Measurements from ENCODE around the gene GBP3.
"Not testable (repeated sequence)": the region's sequence is repeated elsewhere in the genome, so short reads cannot be mapped to it uniquely, and the experiment has no call there.

The GBP3 gene

GRCh38 chr1:89022167-89022959, at the start of gene GBP3:
Gene GBP3, minus strand, starts transcription at chr1:89022866. Its CDS starts 2,145 bp downstream, at chr1:89020721.
- DNase-seq = no peak

GRCh38 chr1:89070509-89070908, 47.8 kb upstream of the GBP3 start:
- no peak for DNase-seq

DNA sequence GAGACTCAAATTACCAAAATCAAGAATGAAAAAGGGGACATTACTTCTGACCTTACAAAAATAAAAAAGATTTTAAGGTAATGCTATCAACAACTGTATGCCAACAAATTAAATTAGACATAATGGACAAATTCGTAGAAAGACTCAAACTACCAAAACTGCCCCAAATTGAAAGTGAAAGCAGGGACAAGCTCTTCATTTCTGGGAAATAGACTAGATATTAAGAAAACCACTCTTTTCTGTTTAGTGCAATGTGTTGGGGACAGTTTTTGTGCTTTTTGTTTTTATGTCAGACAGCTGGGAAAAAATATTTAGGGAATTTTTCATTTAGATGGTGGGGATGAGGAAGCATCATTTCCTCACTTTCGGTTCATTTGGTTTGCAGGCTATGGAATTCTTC, 47.3 kb upstream of the GBP3 start:
- no peak for DNase-seq

DNA sequence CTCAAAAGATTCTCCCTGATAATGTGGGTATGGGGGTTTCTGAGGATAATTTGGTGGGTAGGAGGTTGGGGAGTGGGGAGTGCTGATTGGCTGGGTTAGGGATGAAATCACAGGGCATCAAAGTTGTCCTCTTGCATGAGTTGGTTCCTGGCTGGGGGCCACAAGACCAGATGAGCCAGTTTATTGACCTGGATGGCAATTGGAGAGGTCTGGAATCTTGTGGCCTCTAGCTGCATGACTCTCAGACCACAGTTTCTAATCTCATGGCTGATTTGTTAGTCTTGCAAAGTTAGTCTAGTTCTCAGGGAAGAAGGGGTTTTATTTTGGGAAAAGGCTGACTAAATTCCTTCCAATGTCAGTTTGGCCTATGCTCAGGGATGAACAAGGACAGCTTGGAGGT, 45.6 kb upstream of the GBP3 start:
- DNase-seq = no peak

- no peak for DNase-seq
Observed at GRCh38 chr1:89065079-89065868, 42.6 kb upstream of the GBP3 start, which contains the start of gene GBP1. Gene GBP1, minus strand, starts transcription at chr1:89065208. Its CDS starts 1,974 bp downstream, at chr1:89063234.

DNA sequence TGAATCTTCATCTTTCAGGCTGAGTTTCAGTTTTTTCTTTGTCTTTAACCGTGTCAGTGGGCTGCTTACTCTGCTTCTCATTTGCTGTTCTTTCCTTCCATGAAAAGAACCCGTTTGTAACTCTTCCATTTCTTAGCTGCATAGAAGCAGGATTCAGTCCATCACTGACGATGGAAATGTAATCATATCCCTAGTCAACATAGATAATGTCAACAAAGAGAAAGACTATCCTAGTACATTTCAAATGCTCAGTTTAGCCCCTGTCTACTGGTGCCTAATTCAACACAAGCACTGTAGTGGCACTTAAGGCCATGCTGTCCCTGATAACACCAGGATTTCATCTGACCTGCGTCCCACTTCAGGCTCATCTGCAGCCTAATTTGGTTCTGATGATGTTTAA, 42.0 kb upstream of the GBP3 start:
- no peak for DNase-seq

GRCh38 chr1:89063094-89063493, 40.4 kb upstream of the GBP3 start:
- no peak for DNase-seq

DNA sequence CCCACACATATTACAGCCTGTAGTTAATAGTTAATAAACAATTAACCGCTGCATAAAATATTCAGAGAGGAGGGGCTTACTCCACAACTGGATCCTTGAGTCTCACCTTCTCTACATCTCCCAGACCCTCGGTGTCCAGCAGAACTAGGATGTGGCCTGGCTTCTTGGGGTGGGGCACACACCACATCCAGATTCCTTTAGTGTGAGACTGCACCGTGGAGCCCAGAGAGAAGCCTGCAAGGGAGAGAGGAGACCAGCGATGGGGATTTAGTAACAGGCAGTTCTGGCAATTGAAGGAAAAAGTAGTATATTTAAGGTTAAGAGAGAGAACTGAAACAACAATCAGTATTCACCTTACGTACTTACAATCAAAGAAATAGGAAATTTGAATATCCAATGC, 37.4 kb upstream of the GBP3 start:
- no peak for DNase-seq

DNA sequence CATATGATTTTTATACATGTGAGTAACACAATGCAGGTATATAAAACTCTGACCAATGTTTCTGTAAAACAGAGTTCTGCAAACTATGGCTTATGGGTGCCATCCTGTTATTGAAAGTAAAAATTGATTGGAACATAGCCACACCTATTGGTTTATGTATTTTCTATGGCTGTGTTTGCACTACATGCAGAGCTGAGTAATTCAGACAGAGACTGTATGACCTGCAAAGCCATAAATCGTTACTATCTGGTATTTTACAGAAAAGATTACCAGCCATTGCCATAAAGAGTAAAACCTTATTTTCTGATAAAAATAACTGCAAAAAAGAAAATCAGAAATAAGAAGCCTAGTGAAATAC, 29.3 kb upstream of the GBP3 start:
- DNase-seq = no peak

DNA sequence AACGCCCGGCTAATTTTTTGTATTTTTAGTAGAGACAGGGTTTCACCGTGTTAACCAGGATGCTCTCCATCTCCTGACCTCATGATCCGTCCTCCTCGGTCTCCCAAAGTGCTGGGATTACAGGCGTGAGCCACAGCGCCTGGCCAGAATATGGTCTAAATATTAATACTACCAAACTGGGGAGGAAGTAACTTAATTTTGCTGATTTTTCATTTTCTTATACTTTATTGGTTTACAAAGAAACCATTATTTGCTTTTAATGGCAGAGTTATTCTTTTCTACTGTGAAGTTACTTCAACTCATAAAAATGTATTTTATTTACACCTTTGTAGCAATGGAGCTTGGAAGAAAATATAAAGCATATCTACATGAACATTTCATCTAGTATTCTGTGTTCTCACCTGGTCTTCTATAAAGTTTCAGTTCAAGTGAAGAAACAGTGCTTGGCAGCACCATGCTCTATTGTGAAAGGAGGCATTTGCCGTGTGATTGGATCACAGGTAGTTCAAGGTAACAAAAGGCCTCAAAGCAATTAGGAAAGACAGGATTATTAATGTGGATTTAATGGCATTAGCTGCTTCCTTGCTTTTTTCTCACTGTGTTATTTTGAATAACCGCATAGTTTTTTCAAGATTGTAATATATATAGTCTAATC, 28.8 kb upstream of the GBP3 start:
- no peak for DNase-seq

- no peak for DNase-seq
Observed at GRCh38 chr1:89050649-89051033, 28.0 kb upstream of the GBP3 start.

- DNase-seq = not testable (repeated sequence)
Observed at GRCh38 chr1:89049901-89050648, 27.4 kb upstream of the GBP3 start.

GRCh38 chr1:89049187-89049586, 26.5 kb upstream of the GBP3 start:
- not testable (repeated sequence) for DNase-seq

- DNase-seq = no peak
Observed at GRCh38 chr1:89047734-89048133, 25.1 kb upstream of the GBP3 start.

- not testable (repeated sequence) for DNase-seq
Observed at GRCh38 chr1:89046318-89047183, 23.9 kb upstream of the GBP3 start.

DNA sequence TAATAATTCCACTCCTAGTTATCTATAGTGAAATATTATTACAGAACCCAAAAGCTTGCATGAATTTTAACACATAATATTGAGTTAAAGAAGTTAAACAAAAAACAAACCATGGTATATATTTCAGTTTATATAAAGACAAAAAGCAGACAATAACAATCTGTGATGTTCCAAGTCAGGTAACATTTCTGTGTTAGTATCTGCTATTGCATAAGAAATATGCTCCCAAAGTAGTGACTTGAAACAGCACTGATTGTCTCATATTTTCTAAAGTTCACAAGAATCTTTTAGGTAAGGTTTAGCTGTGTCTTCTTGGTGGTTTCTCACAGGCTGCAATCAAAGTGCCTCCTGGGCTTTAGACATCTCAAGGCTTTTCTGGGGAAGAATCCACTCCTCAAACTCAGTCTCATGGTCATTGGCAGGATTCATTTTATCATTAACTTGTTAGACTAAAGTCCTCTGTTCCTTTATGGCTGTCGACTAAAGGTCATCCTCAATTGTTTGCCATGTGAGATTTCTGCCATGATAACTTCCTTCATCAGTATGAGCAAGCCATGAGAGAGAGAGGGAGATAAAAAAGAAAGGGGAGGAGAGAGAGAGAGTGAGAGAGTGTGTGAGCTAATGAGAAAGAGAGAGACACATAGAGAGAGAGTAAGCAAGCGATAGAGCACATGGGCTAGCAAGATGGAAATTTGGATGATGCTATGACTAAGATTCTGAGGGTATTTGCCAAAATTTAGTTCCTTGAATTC, 22.5 kb upstream of the GBP3 start:
- DNase-seq = no peak

DNA sequence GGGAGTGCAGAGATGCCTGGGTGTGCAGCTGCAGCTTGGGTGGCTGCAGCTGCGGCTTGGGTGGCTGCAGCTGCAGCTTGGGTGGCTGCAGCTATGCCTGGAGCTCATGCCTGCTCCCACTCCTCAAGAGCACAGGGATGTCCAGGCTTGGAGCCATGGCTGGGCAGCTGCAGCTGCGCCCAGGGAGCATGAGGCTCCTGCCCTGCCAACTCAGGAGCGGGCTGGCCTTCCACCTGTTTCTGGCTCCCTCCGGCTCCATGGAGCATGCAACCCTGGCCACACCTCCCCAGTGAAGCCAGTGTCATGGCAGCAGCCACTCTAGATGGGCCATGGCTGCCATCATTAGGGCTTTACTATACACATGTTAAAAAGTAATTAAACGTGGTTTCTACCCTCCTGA, 21.3 kb upstream of the GBP3 start:
- no peak for DNase-seq

DNA sequence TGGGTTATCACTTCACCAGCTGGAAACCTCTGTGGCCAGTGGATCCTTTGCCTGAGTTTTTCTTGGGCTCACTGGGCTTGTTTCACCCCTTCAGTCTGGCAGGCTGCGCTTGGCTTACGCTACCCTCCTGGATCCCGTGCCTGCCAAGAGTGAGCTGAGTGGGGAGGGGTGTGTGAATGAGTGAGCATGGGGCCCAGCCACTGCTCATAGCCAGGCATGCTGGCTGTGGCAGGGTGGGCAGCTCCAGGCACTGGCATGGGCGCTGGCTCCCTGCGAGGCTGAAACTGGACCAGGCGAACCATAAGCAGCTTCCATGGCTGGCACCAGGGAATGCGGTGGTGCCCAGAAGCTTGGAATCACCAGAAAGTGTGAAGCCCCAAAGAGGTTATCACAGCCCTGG, 19.8 kb upstream of the GBP3 start:
- peak; percentile 1 to 55 for DNase-seq

DNA sequence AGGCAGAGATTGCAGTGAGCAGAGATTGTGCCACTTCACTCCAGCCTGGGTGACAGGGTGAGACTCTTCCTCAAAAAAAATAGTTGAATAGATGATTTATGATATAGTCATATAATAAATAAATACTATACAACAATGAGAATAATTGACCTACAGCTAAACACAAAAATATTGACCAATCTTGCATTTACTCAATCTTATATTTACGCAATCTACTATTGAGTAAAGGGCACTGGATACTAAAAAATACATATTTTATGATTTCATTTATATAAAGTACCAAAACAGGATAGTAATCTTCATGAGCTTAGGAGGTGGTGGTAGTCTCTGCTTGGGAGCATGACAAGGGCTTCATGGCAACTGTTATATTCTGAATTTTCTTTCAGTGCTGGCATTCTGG, 19.1 kb upstream of the GBP3 start:
- DNase-seq = no peak

DNA sequence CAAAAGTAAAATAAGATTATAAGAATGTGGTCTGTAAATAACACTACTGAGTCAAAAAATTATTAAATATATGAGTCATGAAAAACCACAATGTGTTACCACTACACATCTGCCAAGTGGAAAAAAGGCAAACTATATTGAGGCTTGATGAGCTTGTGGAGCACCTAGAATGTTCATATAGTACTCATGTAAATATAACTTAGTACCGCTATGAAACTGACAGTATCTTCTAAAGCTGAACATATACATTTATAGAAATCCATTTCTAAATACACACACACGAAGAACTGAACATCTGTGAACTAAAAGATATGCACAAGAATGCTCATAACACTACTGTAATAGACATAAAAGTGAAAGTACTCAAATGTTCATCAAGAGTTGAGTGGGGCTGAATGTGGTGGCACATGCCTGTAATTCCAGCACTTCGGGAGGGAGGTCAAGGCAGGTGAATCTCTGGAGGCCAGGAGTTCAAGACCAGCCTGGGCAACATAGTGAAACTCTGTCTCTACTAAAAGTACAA, 18.5 kb upstream of the GBP3 start:
- no peak for DNase-seq

DNA sequence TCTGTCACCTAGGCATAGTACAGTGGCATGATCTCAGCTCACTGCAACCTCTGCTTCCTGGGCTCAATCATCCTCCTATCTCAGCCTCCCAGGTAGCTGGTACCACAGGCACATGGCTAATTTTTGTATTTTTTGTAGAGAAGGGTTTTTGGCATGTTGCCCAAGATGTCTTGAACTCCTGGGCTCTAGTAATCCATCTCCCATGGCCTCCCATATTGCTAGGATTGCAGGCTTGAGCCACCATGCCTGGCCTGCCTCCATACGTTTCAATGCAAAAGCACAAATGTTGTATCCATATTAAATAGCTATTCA, 17.6 kb upstream of the GBP3 start:
- DNase-seq = no peak

Data from NCI-H446 (cell line).